NCI-H1417 (cell line): Measurements from ENCODE around the gene BNC2.
"Not testable (repeated sequence)": the region's sequence is repeated elsewhere in the genome, so short reads cannot be mapped to it uniquely, and the experiment has no call there.

Source experiments
- DNase-seq, 3 experiments: peaks; one replicate each; lab custom pipeline; 2025; lab: John Stamatoyannopoulos, UW

BNC2 gene

DNA sequence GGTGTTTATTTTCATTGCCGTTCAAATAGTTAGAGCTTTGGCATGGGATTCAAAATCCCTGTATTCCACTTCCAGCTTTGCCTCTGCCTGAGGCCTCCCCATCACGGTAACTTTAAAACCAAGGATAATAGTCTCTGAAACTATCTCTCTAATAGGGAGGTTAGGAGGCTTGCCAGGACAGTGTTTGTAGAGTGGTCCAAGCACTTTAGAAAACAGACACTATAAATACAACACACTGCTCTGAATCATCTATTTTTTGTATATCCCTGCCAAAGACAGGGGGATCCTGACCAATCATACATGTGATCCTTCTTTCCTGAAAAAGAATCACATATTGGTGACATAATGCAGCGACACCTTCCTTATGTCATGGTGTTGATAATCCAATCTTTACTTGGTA is 326.8 kb downstream of the BNC2 start:
- DNase-seq = no peak

DNA sequence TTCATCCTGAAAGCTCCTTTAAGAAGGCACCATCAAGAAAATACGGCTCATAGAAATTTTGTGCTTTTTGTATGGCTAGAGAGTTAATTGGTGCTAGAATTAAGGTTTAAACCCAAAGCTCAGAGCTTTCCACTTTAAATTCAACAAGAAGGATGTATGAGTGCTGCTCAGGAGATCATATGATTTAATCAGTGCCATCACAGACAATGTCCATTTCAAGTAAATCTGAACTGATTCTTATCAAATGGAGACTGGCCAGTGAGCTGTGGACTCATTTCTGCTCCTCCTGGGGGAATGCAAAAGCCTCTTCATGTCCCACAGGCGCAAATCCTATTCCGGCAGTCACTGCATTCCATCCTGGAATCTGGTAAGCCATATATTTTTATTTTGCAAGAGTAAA is 327.2 kb downstream of the BNC2 start:
- DNase-seq = no peak

DNA sequence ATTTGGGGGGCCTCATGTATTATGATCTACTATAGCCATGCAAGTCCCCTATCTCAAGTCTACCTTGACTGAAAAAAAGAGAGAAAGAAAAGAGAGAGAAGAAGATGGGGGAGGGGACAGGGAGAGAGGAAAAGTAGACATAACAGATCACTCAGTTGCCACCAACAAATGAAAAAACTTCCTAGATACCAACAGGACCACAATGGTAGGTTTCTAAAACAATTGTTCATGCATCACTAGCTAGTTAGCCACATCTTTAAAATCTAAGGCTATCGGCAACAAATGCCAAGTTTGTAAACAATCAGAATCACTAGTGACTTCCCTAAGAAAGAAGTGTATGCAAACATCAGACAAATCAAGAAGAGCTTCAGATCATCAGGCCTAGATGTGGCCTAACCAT is 328.2 kb downstream of the BNC2 start:
- no peak for DNase-seq

DNA sequence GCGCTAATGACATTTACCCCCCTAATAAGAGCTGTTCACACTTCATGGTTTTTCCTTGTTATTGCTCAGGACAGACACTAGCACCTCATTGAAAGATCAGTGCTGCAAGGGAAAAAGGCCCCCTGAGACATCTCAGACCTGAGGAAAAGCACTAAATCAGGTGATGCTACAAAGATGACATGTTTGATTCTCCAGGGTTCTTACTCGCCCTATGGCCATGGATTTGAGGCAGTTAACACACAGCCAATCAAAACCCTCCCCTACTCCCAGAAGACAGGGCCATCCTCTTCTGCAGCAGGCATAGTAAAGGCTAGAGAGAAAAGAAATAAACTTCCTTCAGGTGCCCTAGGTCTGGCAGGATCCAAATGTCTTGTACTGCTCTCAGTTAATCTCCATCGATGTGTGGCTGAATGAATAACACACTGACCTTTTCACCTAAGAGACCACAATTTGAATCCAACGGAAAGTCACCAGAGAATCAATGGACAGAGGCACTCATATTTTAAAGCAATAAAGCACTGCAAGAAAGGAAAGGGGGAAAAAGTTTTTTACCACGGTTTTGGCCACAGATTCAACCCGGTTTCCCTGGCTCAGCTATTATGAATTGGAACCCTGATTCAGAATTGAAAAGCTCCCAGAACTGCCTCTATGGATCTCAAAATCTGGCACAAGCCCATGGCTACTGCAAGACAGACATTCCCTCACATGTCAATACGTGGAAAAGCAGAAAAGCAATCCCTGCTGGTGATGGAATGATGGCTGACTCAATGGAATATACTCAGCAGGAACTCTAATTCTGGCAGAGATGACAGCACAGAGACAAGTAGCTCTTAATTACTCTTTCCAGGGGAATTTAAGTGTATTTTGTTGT is 329.5 kb downstream of the BNC2 start:
- no peak for DNase-seq

DNA sequence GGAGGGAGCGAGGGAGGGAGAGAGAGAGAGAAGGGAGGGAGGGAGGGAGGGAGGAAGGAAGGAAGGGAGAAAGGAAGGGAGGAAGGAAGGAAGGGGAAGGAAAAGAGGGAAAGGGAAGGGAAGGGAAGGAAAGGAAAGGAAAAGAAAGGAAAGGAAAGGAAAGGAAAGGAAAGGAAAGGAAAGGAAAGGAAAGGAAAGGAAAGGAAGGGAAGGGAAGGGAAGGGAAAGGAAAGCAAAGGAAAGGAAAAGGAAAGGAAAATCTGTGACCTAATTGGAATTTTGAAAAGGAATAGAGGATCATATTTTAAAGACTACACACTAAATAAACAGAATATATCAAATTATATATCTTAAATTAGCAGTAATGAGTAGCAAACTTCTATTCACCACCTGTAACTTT is 330.8 kb downstream of the BNC2 start:
- DNase-seq = not testable (repeated sequence)

DNA sequence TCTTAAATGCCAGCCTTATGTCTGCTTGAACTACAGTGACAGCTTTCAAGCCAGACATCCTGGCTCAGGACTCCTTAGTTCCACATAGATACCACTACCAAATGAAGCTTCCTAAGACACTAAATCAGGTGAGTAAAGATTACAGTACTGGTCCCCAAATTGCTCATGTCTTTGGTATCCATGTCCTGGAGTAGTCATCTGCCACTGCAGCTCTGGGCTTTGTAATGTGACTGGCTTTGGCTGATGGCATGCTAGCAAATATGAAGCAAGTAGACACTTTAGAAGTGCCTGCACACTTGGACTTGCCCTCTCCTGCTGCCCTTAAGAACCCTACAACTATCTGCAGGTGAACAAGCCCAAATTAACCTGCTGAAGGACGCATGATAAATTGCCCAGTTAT is 334.9 kb downstream of the BNC2 start:
- no peak for DNase-seq

DNA sequence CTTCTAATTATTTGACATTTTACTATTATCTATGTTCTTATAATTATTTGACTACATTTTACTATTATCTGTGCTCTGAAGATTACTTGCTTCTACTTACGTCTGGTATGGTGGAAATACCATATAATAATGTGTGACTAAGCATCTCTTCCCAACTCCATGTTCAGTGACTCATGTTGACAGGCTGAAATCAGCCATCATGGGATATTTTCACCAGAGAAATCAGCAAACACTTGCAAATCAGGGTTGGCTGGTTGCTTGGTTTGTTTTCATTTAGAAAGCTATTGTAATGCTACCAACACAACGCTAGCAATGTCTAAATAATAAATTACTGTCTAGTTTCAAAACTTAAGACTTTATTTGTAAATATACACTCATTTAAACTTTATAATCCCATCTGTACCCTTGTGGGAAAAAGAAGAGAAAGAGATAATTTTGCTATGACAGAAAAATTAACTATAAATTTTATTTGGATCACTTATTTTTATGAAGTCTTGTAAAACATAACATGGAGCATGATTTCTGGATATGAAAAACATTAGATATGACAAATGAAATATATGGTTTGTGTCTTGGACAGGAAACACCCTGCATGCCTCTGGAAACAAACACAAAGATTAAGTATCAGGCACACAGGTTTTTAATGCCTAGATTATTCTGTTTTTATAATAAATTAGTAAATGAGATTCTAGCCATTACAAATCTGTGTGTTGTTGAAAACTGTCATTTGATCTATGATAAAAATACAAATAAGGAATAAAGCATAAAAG is 337.6 kb downstream of the BNC2 start:
- DNase-seq = no peak

DNA sequence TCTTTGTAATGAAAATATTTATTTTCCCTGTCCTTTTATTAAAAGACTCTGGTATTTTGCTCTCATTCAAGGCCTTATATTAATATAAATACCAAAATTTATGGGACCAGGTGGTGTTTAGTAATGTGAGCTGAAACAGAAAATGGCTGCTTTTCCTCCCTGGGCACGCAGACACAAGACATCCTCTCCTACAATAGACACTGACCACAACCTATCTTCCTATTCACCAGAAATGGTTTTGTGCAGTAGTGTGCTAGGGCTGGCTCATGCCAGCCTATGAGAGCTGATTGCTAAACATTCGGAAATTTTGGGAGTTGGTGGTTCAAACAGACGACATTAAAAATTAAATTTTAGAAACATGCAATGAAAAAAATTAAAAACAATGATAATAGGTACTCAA is 338.2 kb downstream of the BNC2 start:
- no peak for DNase-seq

DNA sequence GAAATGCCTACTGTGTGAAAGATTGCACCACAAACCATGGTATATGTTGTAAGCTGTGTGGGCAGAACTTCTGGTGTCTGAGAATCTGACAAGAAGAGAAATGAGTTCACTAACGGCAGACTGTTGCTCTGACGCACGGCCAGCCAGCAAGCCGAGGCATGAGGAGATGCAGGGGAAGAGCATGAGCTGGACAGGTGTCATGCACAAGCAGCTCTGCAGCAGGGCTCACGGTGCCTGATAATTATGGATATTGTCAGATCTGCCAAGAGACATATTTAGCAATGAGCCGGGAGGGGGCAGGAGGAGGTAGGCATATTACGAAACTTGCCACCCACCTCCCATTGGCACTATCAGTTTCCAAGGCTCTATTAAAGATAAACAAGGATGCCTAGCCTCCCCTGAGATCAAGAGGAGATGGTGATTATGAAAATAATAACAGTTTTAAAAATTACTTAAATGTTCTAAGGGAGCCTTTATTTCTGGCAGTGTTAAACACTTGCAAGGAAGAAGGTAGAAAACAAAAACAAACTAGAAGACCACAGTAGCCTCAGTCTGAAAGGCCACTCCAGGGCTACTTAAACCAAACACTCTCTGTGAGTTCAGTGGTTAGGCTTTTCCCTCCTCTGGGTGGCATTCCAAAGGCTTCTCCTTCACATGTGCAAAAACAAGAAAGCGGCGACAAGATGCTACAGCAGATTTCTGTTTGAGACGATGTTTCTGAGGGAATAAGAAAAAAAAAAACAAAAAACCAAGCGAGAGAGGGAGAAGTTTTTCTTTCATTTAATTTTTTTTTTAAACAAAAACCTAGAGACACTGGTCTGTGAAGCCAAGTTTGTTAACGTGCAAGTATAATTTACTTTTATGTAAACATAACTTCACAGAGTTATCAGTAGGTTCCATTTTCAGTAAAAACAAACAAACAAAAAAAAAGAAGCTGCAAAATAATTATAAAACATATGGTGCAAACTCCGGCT is 339.5 kb downstream of the BNC2 start:
- peak in 2 of 3 experiments; percentile 54 to 80 for DNase-seq

DNA sequence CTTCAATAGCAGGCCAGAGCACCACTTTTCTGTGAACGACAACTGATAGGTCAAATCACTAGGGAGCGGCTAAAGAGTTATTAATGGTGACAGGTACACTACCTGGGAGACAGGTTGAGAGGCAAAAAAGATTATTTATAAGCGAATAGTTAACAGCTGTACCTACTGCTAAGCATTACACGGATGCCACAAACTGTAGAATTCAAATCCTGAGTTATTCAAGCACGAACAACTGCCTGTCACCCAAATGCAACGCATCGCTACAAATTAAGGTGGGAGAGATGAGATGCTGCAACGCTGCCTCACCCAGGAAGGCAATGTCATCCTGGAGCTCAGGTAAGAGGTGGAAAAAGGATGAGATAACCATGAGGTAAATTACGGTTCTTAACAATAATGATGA is 342.9 kb downstream of the BNC2 start:
- no peak for DNase-seq

DNA sequence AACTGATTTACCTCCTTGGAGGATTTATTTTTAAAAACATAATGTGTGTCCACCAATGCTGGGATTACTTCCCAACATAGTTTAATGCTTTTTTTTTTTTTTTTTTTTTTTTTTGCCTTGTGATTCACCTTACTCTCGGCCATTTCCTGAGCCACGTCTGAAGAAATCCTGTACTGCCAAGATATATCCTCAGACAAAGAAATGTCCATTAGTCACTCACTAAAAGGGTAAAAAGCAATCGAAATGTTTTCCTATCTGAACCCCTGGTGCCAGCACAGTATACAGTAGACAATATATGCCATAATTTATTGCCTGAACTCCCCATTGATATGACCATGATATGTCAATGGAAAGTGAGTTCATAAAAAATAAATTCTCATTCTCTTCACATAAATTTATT is 344.1 kb downstream of the BNC2 start:
- no peak for DNase-seq

DNA sequence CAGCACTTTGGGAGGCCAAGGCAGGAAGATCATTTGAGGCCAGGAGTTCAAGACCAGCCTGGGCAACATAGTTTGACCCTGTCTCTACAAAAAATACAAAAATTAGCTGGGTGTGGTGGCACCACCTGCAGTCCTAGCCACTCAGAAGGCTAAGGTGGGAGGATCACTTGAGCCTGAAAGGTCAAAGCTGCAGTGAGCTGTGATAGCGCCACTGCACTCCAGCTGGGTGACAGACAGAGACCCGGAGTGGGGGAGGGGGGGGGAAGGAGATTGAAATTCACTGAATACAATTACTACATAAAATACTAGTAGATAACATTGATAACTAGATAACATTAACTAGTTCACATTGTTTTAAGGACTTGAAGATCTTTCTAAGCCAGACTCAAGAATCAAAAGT is 345.6 kb downstream of the BNC2 start:
- no peak for DNase-seq

DNA sequence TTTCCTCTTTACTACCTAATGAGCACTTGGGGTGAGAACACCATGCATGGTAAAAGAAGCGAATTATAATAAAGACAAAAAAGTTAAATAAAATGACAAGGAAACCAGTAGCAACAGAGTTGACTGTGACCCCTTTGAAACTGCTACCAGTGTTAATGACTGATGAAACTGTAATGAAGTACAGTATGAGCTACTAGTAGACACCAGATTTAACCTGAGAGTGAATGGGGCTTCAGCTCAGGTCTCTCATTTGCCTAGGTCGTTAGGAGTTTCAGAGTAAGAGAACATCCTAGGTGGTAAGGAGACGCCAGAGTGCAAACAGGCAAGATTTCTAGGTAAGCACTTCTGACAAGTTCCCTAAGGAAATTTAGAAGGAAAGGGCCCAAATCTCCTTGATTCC is 346.4 kb downstream of the BNC2 start:
- DNase-seq = no peak

DNA sequence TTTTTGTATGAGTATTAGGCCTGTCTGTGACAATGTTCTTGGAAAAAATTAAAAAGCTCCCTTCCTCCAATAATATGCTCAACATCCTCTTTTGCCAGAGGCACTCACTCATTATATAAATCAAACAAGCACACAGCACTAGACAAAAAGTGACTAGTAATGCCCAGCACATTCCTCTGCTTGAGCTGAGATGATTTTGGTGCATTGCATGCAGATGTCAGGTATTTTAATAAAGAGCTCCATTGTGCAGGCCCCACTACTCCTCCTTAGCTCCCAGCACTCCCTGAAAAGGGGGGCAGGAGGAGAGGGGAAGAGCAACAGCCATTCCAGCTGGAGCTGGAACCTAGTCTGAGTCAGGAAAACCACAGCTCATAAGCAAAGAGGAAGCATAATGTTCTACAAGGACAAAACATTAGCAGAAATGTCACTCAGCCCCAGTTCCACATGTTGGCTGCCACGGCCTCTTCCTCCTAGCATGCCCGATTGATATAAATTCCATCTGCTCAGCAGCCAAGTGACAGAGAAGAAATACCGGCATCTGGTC is 348.5 kb downstream of the BNC2 start:
- DNase-seq = no peak

DNA sequence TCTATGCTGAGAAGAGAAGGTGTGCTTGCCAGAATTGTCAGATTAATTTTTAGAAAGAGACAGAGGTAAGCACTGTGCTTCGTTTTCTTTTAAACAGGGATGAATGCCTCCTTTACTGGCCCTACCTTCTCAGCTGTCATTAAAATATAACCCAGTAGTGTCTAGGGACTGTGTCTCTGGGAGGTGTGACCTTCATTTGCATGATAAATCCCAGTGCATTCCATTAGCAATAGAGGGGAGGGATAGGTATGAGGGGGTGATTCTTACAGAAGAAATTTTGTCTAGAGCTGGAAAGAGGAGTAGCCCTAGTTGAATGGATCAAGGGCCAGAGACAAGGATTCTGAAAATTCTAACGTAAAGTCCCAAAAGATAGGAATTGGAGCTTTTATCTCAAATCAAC is 351.5 kb downstream of the BNC2 start:
- DNase-seq = no peak

DNA sequence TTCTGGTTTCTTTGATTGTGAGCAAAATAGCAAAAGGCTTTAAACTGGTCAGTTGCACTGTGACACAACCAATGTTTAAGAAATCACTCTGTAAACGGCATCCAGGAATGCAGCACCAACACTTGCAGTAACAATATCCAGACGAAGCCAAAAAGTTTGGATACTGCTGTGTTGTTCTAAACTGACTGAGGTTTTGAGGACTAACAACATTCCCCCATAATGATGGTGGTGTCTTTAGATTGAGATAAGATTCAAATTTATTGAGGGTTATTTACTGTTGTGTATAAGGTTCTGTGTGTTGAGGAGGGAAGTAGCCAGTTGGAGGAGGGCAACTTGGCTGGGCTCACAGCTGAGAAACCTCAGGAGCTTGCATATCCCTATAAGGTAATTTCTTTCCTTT is 353.6 kb downstream of the BNC2 start:
- DNase-seq = no peak

DNA sequence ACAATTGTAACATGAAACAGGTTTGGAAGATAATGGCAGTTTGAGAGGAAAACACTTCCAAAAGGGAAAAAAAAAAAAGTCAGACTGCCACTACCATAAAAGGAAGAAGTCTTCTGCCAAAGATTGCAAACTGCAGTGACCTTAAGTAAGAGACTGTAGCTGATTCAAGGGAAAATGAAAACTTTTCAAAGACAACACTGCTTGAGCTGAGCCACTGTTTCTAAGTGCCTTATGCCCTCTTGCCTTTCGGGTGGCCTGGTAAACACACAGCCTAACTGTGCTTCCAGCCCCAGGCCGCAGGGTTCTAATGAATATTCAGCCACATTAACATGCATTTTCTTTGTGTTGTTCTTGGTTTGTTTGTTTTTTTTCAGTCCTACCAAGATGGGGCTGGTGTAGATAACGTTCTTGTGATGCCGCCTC is 354.6 kb downstream of the BNC2 start:
- no peak for DNase-seq

DNA sequence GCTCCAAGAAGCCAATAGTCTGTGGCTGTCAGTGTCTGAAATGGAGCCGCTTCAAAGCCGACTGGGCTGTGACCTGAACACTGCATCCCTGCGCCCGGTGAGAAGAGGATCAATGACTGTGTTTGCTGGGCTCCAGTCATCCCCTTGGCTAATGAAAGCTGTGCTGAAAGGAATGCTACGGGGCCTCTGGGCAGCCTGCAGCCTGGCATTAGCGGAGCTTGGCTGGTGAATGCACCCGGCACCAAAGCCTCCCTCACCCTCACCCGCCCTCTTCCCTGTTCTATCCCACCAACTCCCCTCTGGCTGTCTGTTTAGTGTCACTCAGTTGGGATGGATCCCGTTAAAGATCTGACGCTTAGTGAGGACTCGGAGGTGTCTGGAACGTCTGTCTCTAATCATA is 355.3 kb downstream of the BNC2 start:
- DNase-seq = no peak

DNA sequence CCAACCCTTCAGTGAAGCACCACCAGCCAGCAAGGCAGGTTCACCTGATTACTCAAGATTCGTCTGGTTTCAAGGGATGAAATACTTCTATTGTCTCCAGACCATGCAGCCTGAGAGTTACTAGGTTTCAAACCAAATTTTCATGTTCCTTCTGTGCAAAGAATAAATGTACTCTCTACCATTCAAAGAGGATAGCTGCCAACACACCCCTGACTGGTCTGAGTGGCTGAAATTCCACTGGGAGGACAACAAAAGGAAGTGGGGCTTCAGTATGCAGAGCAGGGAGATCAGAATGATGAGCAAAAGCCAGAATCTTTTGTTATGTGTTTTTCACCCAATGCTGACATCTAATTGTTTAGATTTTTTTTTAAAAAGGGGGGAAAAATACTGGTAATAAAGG is 356.3 kb downstream of the BNC2 start:
- DNase-seq = no peak

DNA sequence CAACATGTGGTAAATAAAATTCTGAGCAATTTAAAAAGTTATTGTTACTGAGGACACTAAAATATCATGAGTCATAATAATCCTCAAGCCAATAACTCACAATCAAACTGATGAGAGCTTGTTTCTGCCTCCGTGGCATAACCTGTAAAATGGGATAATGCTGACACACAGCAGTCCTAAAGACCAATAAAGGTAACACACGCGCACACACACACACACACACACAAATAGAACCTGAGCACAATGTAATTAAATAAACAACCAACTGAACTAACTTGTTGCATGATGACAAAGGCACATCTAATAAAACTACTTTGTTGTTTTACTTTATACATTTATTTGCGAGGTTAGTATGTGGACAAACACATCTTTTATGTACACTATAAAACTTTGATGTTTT is 358.2 kb downstream of the BNC2 start:
- no peak for DNase-seq

DNA sequence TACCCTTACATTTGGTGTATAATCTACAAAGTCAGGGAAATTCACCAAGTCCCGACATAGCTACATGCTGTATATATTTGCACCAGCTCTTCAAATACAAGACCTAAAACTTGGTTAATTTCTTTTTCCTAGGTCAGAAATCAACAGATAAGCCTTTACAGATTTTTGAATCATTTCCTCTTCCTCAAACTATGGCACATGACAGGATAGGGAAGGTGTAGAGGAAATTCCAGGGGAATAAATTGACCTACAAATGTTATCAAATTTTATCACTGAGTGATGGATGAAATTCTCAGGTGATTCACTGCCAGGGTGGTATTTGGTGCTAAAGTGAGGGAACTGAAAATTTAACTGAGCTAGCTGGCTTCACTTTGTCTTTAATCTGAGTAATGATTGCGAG is 360.0 kb downstream of the BNC2 start:
- no peak for DNase-seq

DNA sequence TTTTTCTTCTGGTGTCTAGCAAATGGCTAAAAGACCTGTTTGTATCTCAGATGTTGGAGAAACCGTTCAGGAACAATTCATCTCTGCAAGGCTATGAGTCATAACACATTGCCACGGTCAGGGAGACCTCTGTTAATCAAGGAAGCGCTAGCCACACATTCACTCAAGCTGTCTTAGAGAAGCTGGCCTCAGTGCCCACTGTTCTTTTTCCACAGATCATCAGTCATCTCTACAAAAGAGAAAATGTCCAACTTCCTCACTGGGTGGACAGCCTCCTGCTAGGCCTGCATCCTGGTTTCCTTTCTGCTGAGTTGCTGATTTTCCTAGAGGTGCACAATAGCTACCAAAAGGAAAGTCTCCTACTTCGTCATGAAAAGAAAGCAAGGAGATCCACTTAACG is 360.5 kb downstream of the BNC2 start:
- DNase-seq = no peak
